Large intestine (tissue), 3 donors: Measurements from ENCODE around the gene MBOAT1. TPM values are rescaled to one million over a fixed set of nuclear protein-coding genes. Genes with fewer than 3 reads are reported as not detected.

Experiments
- DNase-seq, 2 donors: peaks; one replicate each; pipeline versions ENCODE4 v3.0.0 to v3.0.0-alpha.2; 2013
- H3K27ac ChIP-seq: one replicate; pipeline ENCODE4 v1.5.1; 2013; ENCODE audit warnings: low read length
- H3K27me3 ChIP-seq: 2 replicates; pipeline ENCODE4 v1.6.1; 2013; ENCODE audit warnings: low read length; ENCODE audit not compliant: control insufficient read depth, insufficient read depth
- H3K36me3 ChIP-seq: 2 replicates; pipeline ENCODE4 v1.6.1; 2013; ENCODE audit warnings: low read length; ENCODE audit not compliant: control insufficient read depth, insufficient read depth
- H3K4me1 ChIP-seq: one replicate; pipeline ENCODE4 v1.6.1; 2013; ENCODE audit warnings: low read length; ENCODE audit not compliant: control insufficient read depth, insufficient read depth
- H3K4me3 ChIP-seq: one replicate; pipeline ENCODE4 v1.5.1; 2013; ENCODE audit warnings: low read length
- H3K9me3 ChIP-seq: one replicate; pipeline ENCODE4 v1.6.1; 2013; ENCODE audit warnings: mild to moderate bottlenecking, low read depth, low read length, moderate library complexity; ENCODE audit not compliant: control insufficient read depth
- WGBS: methylation state at CpG from one replicate; pipeline ENCODE4 v1.1.5; 2013; ENCODE audit warnings: low lambda C conversion rate; ENCODE audit not compliant: insufficient coverage; 5-methylcytosine and 5-hydroxymethylcytosine counted together
- polyA plus RNA-seq: library from polyadenylated mRNA; unstranded; fragments of 120-200 nt; gene quantifications from one replicate; pipeline ENCODE4 v1.2.1, GENCODE V29; 2013

The MBOAT1 gene
- polyA plus RNA-seq, 1 donor, result 26.4 TPM

DNA sequence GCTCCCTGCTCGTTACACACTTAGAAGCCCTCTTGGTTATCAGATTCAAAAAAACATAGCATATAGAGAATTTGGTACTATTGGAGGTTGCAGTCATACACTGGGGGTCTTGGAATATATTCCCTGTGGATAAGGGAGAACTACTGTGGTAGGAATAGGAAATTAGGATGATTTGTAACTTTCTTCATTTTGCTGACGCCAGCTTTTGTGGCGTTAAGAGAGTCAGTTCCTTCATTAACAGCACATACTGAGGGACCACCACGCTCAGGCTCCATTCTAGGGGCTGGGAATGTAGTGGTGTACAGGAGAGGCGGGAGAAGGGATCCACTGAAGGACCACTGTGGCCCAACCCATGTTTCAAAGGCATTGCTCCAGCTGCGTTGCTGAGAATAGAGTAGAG is 140.3 kb downstream of the MBOAT1 start:
- Histone ChIP-seq H3K27me3 (no peaks in the 10 kb centered on the region), H3K27ac (no peak overlapping the region), H3K4me3 (no peak overlapping the region), H3K9me3 (no peaks in the 10 kb centered on the region), H3K36me3 (no peaks in the 10 kb centered on the region), H3K4me1 (no peaks in the 10 kb centered on the region)
- 100% methylated on average over 2 of the region's 6 CpGs for WGBS
- no peak for DNase-seq

DNA sequence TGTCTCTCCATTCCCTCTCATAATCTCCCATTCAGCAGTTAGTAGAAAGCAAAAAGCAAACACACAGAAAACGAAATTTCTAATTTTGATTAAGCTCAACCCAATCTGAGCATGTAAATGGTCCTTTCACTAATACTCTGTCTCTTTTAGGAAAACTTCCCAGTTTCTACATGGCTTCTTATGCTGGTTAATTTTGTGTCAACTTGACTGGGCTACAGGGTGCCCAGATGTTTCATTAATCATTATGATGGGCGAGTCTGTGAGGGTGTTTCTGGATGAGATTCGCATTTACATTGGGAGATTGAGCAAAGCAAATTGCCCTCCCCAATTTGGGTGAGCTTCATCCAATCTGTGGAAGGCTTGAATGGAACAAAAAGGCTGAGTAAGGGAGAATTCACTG is 142.2 kb downstream of the MBOAT1 start:
- Histone ChIP-seq H3K36me3 (no peaks in the 10 kb centered on the region), H3K4me3 (no peak overlapping the region), H3K27ac (no peak overlapping the region), H3K4me1 (no peaks in the 10 kb centered on the region), H3K27me3 (no peaks in the 10 kb centered on the region), H3K9me3 (no peaks in the 10 kb centered on the region)
- no peak for DNase-seq
- 83% methylated on average over 1 of the region's 3 CpGs for WGBS

DNA sequence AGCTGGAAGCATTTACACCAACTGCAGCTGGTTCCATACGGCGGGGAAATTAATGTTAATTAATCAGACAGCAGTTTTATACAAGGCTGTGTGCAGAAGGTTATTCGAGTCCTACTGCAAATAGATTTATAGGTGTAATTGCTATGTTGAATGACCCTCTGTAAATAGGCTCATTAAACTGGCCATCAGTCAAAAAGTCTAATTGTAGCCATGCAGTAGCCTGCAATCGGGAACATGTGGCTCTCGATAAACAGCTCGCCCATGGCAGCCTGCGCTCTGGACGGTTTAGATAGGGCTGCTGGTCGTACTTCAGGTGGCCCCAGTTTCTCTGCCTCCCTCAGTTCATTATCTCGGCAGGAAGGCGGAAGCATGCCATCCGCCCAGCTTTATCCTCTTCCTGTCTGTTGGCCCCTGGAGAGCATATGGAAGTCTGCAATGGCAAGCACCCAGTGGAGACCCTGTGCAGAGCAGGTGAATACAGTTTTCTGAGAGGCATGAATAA is 143.2 kb downstream of the MBOAT1 start:
- no peak overlapping the region for H3K27ac ChIP-seq
- H3K4me3 ChIP-seq, result no peak overlapping the region
- WGBS, result 83% methylated on average over 1 of the region's 12 CpGs
- H3K36me3 ChIP-seq, result no peaks in the 10 kb centered on the region
- H3K4me1 ChIP-seq, result no peaks in the 10 kb centered on the region
- no peak for DNase-seq
- H3K9me3 ChIP-seq, result no peaks in the 10 kb centered on the region
- no peaks in the 10 kb centered on the region for H3K27me3 ChIP-seq

DNA sequence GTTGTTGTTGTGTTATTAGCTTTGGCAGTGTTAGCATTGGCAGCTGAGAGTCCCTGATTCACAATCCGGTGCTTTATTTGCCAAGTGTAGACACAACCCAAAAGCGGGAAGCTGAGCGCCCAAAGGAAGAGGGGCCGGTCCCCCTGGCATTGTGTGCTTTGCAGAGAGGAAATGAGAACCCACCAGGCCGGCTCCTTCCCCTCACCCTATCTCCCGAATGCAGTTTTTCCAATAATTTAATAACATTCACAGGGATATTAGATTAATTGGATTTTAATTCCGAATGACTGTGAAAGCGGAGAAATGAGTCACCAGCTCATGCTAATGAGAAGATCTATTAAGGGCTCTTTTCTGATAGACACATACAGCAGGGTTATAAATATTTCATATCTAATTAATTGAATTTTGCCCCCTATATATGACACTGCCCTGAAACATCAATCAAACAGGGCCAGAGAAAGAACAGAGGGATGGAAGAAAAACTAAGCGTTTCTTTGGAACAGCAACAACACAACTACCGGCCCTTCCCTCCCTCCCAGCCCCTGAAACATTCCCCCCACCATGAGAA is 143.8 kb downstream of the MBOAT1 start:
- no CpG with 5 or more reads among the region's 10 CpGs for WGBS
- Histone ChIP-seq H3K27ac (no peak overlapping the region), H3K27me3 (no peaks in the 10 kb centered on the region), H3K36me3 (no peaks in the 10 kb centered on the region), H3K9me3 (no peaks in the 10 kb centered on the region), H3K4me3 (no peak overlapping the region), H3K4me1 (no peaks in the 10 kb centered on the region)
- no peak for DNase-seq

DNA sequence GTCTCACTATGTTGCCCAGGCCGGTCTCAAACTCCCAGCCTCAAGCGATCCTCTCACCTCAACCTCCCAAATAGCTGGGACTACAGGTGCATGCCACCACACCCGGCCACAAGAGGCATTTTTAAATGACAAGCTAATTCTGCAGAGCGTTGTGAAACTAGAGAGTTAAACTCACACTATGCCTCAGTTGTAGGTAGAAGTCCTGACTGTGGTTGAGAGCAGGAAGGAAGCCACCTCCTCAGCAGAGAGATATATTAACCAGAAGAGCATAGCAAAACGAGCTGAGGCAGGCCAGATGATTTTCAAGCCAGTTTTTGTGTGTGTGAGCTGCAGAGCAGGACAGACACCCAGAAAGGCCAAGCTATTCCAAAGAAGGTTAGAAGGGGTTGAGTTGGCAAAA is 150.3 kb downstream of the MBOAT1 start:
- Histone ChIP-seq H3K9me3 (no peaks in the 10 kb centered on the region), H3K27me3 (no peaks in the 10 kb centered on the region), H3K4me3 (no peak overlapping the region), H3K27ac (no peak overlapping the region), H3K36me3 (no peaks in the 10 kb centered on the region), H3K4me1 (no peaks in the 10 kb centered on the region)
- no peak for DNase-seq
- 93% methylated on average over 3 of the region's 5 CpGs for WGBS

DNA sequence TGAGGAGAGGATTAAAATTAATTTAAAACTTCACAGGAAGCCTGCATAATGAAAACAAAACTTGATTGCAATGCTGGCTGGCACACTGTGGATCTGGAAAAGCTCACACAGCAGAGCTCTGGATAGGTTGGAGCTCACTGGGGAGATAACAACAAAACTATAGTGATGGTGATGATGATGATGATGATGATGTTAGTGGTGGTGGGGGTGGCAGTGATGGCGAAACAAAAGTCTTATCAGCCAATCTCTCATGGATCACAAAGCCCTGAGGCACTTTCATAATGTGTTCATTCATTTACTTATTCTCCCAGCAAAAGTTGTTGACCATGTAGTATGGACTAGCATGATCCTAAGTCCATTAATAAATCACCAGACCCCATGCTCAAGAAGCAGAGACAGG is 152.0 kb downstream of the MBOAT1 start:
- Histone ChIP-seq H3K4me3 (no peak overlapping the region), H3K27me3 (no peaks in the 10 kb centered on the region), H3K4me1 (no peaks in the 10 kb centered on the region), H3K27ac (no peak overlapping the region), H3K9me3 (no peaks in the 10 kb centered on the region), H3K36me3 (no peaks in the 10 kb centered on the region)
- no CpG with 5 or more reads among the region's 1 CpG for WGBS
- DNase-seq, result no peak

DNA sequence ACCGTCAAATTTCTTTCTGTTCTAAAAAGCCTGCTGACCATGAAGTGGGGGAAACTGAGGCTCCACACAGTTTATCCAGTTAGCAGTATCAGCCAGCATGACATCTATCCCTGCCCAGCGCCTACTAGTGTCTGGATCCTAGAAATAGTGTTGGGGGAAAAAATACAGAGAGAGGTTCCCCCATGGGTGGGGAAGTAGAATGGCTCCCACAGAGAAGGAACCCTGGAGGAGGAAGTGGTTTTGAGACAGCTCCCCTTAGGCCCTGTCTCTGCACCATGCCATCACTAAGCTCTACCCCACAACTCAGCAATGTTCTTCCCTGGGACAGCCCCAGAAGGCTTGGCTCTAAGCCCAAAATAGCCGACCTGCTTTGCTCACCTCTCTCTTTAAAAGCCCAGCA is 153.4 kb downstream of the MBOAT1 start:
- H3K27ac ChIP-seq, result no peak overlapping the region
- DNase-seq, result no peak
- H3K36me3 ChIP-seq, result no peaks in the 10 kb centered on the region
- no peak overlapping the region for H3K4me3 ChIP-seq
- no peaks in the 10 kb centered on the region for H3K27me3 ChIP-seq
- H3K4me1 ChIP-seq, result no peaks in the 10 kb centered on the region
- no CpG with 5 or more reads among the region's 3 CpGs for WGBS
- H3K9me3 ChIP-seq, result no peaks in the 10 kb centered on the region

DNA sequence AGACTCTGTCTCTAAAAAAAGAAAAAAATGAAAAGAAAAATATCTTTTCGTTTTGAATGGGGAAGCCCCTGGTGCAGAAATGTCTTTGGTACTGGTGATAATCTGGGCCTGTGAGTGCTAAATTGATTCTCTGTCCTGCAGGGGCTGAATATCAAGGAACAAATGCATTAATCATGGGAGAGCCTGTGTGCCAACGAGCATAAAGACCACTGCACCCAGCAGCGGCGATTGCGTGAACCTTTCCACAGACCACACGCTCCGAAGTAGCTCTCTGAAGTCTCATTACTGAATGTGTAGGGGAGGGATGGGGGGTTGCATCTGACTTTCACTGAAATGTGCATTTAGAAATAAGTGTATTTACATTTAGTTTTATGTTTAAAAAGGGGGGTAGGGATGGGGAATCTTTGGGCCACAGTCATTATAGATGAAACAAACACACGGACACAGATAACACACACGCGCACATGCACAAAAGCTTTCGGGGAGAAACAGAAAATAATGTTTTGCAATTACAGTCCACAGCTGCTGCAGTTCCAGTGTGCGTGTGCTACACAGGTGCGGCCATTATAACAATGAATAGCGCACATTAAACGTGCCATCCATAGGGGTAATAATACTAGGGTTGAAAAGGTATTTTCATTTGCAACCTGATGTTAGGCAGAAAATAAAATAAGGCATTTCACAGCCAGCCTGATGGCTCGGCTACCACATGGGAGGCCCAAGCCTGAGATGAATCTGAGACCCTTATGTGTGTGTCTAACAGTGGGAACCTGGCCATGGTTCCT is 154.0 kb downstream of the MBOAT1 start:
- Histone ChIP-seq H3K4me3 (no peak overlapping the region), H3K36me3 (no peaks in the 10 kb centered on the region), H3K27me3 (no peaks in the 10 kb centered on the region), H3K9me3 (no peaks in the 10 kb centered on the region), H3K4me1 (no peaks in the 10 kb centered on the region), H3K27ac (no peak overlapping the region)
- no CpG with 5 or more reads among the region's 16 CpGs for WGBS
- DNase-seq, result no peak

DNA sequence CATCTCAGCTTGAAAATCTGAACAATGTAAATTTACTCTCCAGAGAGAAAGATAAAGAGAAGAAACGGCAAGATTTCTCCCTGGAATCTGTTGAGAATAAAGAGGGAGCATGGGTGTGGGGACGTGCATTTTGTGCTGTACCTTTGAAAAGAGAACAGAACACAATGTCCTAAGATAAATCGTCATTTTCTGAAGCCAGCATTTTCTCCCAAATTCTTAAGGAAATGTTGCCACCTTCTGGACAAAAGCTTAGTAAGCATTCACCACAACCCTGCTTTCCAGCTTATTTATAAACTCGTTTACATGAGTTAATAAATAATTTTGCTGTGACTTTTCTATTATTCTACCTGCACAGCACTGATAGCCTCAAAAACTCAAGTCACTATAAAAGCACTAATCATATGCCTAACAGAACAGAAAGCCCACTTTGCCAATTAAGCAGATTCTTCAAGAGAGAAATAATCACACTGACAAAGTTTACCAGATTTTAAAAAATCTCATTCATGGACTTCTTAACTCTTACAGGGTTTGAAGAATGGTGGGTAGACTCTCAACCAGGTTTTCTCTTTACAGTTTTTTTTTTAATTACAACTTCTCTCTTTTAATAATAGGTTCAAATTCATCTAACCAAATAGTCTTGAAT is 155.8 kb downstream of the MBOAT1 start:
- 0% methylated on average over 2 of the region's 4 CpGs for WGBS
- H3K27ac ChIP-seq, result no peak overlapping the region
- no peaks in the 10 kb centered on the region for H3K9me3 ChIP-seq
- H3K27me3 ChIP-seq, result no peaks in the 10 kb centered on the region
- peak in 1 of 2 donors; percentile 27 for DNase-seq
- H3K36me3 ChIP-seq, result no peaks in the 10 kb centered on the region
- H3K4me3 ChIP-seq, result no peak overlapping the region
- H3K4me1 ChIP-seq, result no peaks in the 10 kb centered on the region

DNA sequence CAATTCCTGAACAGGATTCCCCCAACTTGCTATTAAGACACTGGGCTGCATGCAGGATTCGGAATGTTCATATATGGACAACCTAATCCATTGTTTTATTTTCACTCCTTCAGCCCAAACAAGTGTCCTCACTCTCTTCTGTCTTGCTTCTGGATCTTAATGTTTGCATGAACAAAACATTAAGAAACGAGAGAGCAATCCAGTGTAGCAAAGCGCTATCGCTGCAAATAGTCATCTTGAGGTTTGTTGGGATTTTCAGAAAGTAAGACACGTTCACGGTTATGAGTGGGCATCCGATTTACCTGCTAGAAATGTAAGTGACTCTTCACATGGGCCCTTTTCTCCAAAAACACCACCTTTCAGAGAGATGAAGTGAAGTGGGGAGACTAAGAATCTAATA is 156.4 kb downstream of the MBOAT1 start:
- DNase-seq, result no peak
- H3K27me3 ChIP-seq, result no peaks in the 10 kb centered on the region
- 80% methylated on average over 1 of the region's 7 CpGs for WGBS
- H3K27ac ChIP-seq, result no peak overlapping the region
- H3K36me3 ChIP-seq, result no peaks in the 10 kb centered on the region
- H3K4me3 ChIP-seq, result no peak overlapping the region
- H3K9me3 ChIP-seq, result no peaks in the 10 kb centered on the region
- H3K4me1 ChIP-seq, result no peaks in the 10 kb centered on the region
